GM19328 (cell line): Measurements from ENCODE around the gene IGFL1.
"Not testable (repeated sequence)": the region's sequence is repeated elsewhere in the genome, so short reads cannot be mapped to it uniquely, and the experiment has no call there.

Experiments used
- ATAC-seq: cut with Tn5 transposase; IDR thresholded peaks from one replicate; pipeline ENCODE4 v1.9.1; 2021; ENCODE audit warnings: mild to moderate bottlenecking, moderate library complexity; ENCODE audit not compliant: unreplicated experiment

The IGFL1 gene

GRCh38 chr19:46201454-46202310 lies 27.9 kb upstream of the IGFL1 start:
- ATAC-seq: no peak

- no peak for ATAC-seq
Observed at GRCh38 chr19:46202426-46202825, 27.1 kb upstream of the IGFL1 start.

- ATAC-seq: no peak
Observed at GRCh38 chr19:46202872-46203860, 26.4 kb upstream of the IGFL1 start.

- no peak for ATAC-seq
Observed at GRCh38 chr19:46204008-46204407, 25.5 kb upstream of the IGFL1 start.

GRCh38 chr19:46205183-46205984 lies 24.2 kb upstream of the IGFL1 start:
- ATAC-seq: no peak

GRCh38 chr19:46206176-46206575 lies 23.4 kb upstream of the IGFL1 start:
- no peak for ATAC-seq

GRCh38 chr19:46206682-46207081 lies 22.9 kb upstream of the IGFL1 start:
- ATAC-seq: no peak

GRCh38 chr19:46207858-46208257 lies 21.7 kb upstream of the IGFL1 start:
- not testable (repeated sequence) for ATAC-seq

GRCh38 chr19:46209051-46209450 lies 20.5 kb upstream of the IGFL1 start:
- no peak for ATAC-seq

- no peak for ATAC-seq
Observed at GRCh38 chr19:46209472-46209871, 20.1 kb upstream of the IGFL1 start.

GRCh38 chr19:46210669-46211068 lies 18.9 kb upstream of the IGFL1 start:
- no peak for ATAC-seq

- no peak for ATAC-seq
Observed at GRCh38 chr19:46211201-46211881, 18.2 kb upstream of the IGFL1 start.

GRCh38 chr19:46212592-46212991 lies 16.9 kb upstream of the IGFL1 start:
- not testable (repeated sequence) for ATAC-seq

- no peak for ATAC-seq
Observed at GRCh38 chr19:46213156-46213555, 16.4 kb upstream of the IGFL1 start.

- no peak for ATAC-seq
Observed at GRCh38 chr19:46213806-46214205, 15.7 kb upstream of the IGFL1 start.

- no peak for ATAC-seq
Observed at GRCh38 chr19:46216612-46217011, 12.9 kb upstream of the IGFL1 start.

- no peak for ATAC-seq
Observed at GRCh38 chr19:46217476-46217875, 12.1 kb upstream of the IGFL1 start.

- ATAC-seq: no peak
Observed at GRCh38 chr19:46218160-46218559, 11.4 kb upstream of the IGFL1 start.

GRCh38 chr19:46220038-46220615 lies 9.4 kb upstream of the IGFL1 start:
- ATAC-seq: no peak

GRCh38 chr19:46221152-46221551 lies 8.4 kb upstream of the IGFL1 start:
- ATAC-seq: no peak
